ENCODE measurements around the gene LNX1. TPM values are rescaled to one million over a fixed set of nuclear protein-coding genes. Genes with fewer than 3 reads are reported as not detected.

LNX1 gene
- total RNA-seq, 1 experiment from 2014 or later, result 1.7 TPM

DNA sequence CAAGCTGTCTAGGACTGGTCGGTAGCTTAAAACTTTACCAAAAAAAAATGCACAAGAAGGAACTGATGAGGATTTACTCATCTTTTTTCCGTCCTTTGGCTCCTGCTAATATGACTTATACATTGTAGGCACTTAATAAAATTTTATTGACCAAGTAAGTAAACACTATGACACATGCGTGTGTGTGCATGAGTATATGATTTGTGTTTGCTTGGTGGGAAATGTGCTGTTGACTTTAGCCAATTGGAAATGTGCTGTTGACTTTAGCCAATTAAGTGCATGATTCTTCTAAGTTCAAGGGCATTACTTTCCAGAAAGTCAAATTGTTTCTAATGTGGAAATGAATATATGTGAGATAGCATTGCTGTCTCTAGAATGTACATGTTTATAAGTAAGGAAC, 135.5 kb downstream of the LNX1 start:
- Mint-ChIP-seq H3K27me3 (ENCODE audit: low read depth) (no peaks in the 10 kb centered on the region), H3K4me1 (peaks cover 3 to 11% of the 10 kb centered on the region in 2 experiments; a peak in 3 of 4 replicates), H3K36me3 (ENCODE audit: insufficient read depth in 1 of 3, low read depth in 3 of 3) (peaks cover 14 to 66% (median 59%) of the 10 kb centered on the region in 3 experiments), H3K27ac (no peak overlapping the region), H3K4me3 (no peak overlapping the region), H3K9me3 (no peaks in the 10 kb centered on the region)
- no peak overlapping the region for H4K8ac ChIP-seq (replicated peaks; ENCODE audit: insufficient read length, low read depth, low read length)
- H4K5ac ChIP-seq (ENCODE audit: insufficient read length, low read depth, low read length), result no peak overlapping the region
- no peak overlapping the region for H3K4ac ChIP-seq (ENCODE audit: low read depth, low read length)
- H3K27me3 ChIP-seq (ENCODE audit: insufficient read depth, low read length), result no peaks in the 10 kb centered on the region
- H3K23me2 ChIP-seq (ENCODE audit: insufficient read length, low read depth, low read length, poor library complexity, severe bottlenecking), result no peaks in the 10 kb centered on the region
- H3K79me1 ChIP-seq (ENCODE audit: insufficient read depth, low read depth, low read length, poor library complexity, severe bottlenecking), result no peaks in the 10 kb centered on the region
- H3K27ac ChIP-seq (ENCODE audit: insufficient read length, low read depth, low read length), result no peak overlapping the region
- H3K18ac ChIP-seq (ENCODE audit: insufficient read length, low read depth, low read length), result no peak overlapping the region
- no peak overlapping the region for H3K56ac ChIP-seq (ENCODE audit: insufficient read length, low read depth, low read length)
- H2BK12ac ChIP-seq (ENCODE audit: insufficient read length, low read depth, low read length), result no peak overlapping the region
- H3T11ph ChIP-seq (ENCODE audit: low read length), result no peak overlapping the region
- no peaks in the 10 kb centered on the region for H3K4me1 ChIP-seq (ENCODE audit: insufficient read depth, low read length)
- H3K9me3 ChIP-seq (ENCODE audit: control insufficient read depth, low read depth, low read length), result no peaks in the 10 kb centered on the region
- no peak overlapping the region for H4K91ac ChIP-seq (ENCODE audit: insufficient read length, low read depth, low read length)
- no peak overlapping the region for H2BK5ac ChIP-seq (ENCODE audit: insufficient read length, low read length)
- H3K4me2 ChIP-seq (ENCODE audit: insufficient read depth, insufficient read length, low read length), result no peak overlapping the region
- TF ChIP-seq, protein P1, sequence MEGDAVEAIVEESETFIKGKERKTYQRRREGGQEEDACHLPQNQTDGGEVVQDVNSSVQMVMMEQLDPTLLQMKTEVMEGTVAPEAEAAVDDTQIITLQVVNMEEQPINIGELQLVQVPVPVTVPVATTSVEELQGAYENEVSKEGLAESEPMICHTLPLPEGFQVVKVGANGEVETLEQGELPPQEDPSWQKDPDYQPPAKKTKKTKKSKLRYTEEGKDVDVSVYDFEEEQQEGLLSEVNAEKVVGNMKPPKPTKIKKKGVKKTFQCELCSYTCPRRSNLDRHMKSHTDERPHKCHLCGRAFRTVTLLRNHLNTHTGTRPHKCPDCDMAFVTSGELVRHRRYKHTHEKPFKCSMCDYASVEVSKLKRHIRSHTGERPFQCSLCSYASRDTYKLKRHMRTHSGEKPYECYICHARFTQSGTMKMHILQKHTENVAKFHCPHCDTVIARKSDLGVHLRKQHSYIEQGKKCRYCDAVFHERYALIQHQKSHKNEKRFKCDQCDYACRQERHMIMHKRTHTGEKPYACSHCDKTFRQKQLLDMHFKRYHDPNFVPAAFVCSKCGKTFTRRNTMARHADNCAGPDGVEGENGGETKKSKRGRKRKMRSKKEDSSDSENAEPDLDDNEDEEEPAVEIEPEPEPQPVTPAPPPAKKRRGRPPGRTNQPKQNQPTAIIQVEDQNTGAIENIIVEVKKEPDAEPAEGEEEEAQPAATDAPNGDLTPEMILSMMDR (conservative IDR thresholded peaks at IDR 0.05), result no peak
- no peak overlapping the region for H2AK5ac ChIP-seq (ENCODE audit: insufficient read length, low read length)
- H2BK20ac ChIP-seq (ENCODE audit: low read depth, low read length, poor library complexity, severe bottlenecking), result no peak overlapping the region
- H2BK15ac ChIP-seq (ENCODE audit: low read depth, low read length), result no peak overlapping the region
- no peaks in the 10 kb centered on the region for H3K79me2 ChIP-seq (ENCODE audit: insufficient read depth, low read length)
- no peak overlapping the region for H3K23ac ChIP-seq (ENCODE audit: insufficient read length, low read depth, low read length)
- no peak overlapping the region for H3K14ac ChIP-seq (ENCODE audit: insufficient read depth, low read length)
- no peak overlapping the region for H2AFZ ChIP-seq (ENCODE audit: low read length)
- no peaks in the 10 kb centered on the region for H4K20me1 ChIP-seq (ENCODE audit: control insufficient read depth, insufficient read depth, insufficient read length)
- DNase-seq, result no peak
- no CpG with 5 or more reads among the region's 3 CpGs for WGBS (ENCODE audit: extremely low coverage, insufficient read length, low lambda C conversion rate)
- no peak overlapping the region for H2BK120ac ChIP-seq (ENCODE audit: low read depth, low read length, poor library complexity, severe bottlenecking)
- H3K9ac ChIP-seq (ENCODE audit: extremely low read depth, insufficient read length, low read length), result no peak overlapping the region
